ENCODE results near the gene TLR1. TPM values are rescaled to one million over a fixed set of nuclear protein-coding genes. Genes with fewer than 3 reads are reported as not detected.
"Not testable (repeated sequence)": the region's sequence is repeated elsewhere in the genome, so short reads cannot be mapped to it uniquely, and the experiment has no call there.

Gene TLR1
- total RNA-seq, 3 donors from 2014 or later (not counting 1 experiment from before 2014, with no cell fraction given), result 25.6 to 51.5 (median 30.0) TPM

DNA sequence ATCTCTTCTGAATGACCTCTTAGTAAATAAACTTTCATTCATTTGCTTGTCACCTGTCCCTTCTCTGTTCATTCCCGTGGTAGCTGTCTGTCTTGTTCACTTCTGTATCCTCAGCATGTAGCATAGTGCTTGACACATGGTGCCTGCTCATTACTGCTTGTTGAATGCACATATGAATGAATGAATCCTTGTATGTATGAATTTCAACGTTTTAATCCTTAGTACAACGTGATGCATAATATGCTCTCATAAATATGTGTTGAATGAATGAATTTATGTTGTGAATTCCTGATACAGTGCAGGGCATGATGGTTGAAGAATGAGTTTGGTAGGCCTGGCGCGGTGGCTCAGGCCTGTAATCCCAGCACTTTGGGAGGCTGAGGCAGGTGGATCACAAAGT is 24.8 kb downstream of the TLR1 start:
- Mint-ChIP-seq H3K9me3 (no peaks in the 10 kb centered on the region), H3K27ac (no peak overlapping the region), H3K36me3 (no peaks in the 10 kb centered on the region), H3K4me3 (no peak overlapping the region), H3K4me1 (peaks cover 5% of the 10 kb centered on the region in 2 donors), H3K27me3 (ENCODE audit: low read depth in 2 of 2) (peaks cover 10 to 22% of the 10 kb centered on the region in 2 donors)
- intact Hi-C loops (cut with micrococcal nuclease), result no loop called here
- H3K9me3 ChIP-seq (ENCODE audit: control insufficient read depth, insufficient read depth, low read length), result no peaks in the 10 kb centered on the region
- no peak overlapping the region for H3K27ac ChIP-seq (ENCODE audit: low read length)
- TF ChIP-seq, protein P1, sequence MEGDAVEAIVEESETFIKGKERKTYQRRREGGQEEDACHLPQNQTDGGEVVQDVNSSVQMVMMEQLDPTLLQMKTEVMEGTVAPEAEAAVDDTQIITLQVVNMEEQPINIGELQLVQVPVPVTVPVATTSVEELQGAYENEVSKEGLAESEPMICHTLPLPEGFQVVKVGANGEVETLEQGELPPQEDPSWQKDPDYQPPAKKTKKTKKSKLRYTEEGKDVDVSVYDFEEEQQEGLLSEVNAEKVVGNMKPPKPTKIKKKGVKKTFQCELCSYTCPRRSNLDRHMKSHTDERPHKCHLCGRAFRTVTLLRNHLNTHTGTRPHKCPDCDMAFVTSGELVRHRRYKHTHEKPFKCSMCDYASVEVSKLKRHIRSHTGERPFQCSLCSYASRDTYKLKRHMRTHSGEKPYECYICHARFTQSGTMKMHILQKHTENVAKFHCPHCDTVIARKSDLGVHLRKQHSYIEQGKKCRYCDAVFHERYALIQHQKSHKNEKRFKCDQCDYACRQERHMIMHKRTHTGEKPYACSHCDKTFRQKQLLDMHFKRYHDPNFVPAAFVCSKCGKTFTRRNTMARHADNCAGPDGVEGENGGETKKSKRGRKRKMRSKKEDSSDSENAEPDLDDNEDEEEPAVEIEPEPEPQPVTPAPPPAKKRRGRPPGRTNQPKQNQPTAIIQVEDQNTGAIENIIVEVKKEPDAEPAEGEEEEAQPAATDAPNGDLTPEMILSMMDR (IDR thresholded peaks at IDR 0.05), result no peak
- ATAC-seq (no peak), DNase-seq (no peak)
- H3K4me1 ChIP-seq (ENCODE audit: control insufficient read depth, insufficient read depth, low read length), result peaks cover 5% of the 10 kb centered on the region
- no peak overlapping the region for H3K4me3 ChIP-seq (ENCODE audit: low read length)
- H3K36me3 ChIP-seq (ENCODE audit: control insufficient read depth, insufficient read depth, low read length), result no peaks in the 10 kb centered on the region
- 83% methylated on average over 5 of the region's 5 CpGs for WGBS (ENCODE audit: insufficient coverage)
- no peaks in the 10 kb centered on the region for H3K27me3 ChIP-seq (ENCODE audit: control insufficient read depth, insufficient read depth, low read length)

DNA sequence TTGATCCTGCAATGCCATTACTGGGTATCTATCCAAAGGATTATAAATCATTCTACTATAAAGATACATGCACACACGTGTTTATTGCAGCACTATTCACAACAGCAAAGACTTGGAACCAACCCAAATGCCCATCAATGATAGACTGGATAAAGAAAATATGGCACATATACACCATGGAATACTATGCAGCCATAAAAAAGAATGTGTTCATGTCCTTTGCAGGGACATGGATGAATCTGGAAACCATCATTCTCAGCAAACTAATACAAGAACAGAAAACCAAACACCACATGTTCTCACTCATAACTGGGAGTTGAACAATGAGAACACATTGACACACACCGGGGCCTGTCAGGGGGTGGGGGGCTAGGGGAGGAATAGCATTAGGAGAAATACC is 26.7 kb downstream of the TLR1 start:
- peaks cover 10 to 21% of the 10 kb centered on the region in 2 donors for H3K27me3 Mint-ChIP-seq (ENCODE audit: low read depth in 2 of 2)
- H3K9me3 Mint-ChIP-seq; H3K4me3 ChIP-seq (ENCODE audit: low read length); H3K27ac Mint-ChIP-seq; H3K9me3 ChIP-seq (ENCODE audit: control insufficient read depth, insufficient read depth, low read length); H3K27ac ChIP-seq (ENCODE audit: low read length); H3K4me1 ChIP-seq (ENCODE audit: control insufficient read depth, insufficient read depth, low read length); H3K36me3 Mint-ChIP-seq; H3K27me3 ChIP-seq (ENCODE audit: control insufficient read depth, insufficient read depth, low read length); DNase-seq; ATAC-seq; H3K4me1 Mint-ChIP-seq; H3K4me3 Mint-ChIP-seq; intact Hi-C loops (cut with micrococcal nuclease); H3K36me3 ChIP-seq (ENCODE audit: control insufficient read depth, insufficient read depth, low read length): not testable (repeated sequence)
- WGBS (ENCODE audit: insufficient coverage), result 83% methylated on average over 1 of the region's 2 CpGs

DNA sequence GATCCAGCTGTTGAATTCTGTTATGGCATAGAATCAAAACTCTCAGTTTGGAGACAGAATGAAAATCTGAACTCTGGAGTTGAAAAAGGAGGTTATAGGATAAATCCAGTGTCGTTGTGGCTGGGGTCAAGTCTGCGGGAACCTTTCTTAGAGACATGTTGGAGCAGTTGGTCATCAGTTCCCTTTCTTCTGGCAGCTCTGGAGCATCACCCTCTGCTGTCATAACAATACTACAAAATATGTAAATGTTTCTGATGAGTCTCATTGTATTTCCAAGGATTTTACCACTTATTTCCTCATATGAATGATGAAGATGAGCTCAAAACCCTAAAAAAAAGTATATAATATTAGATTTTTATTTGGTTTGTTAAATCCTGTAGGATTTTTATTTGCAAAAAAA is 29.3 kb downstream of the TLR1 start:
- peaks cover 0 to 2% of the 10 kb centered on the region in 2 donors for H3K9me3 Mint-ChIP-seq
- intact Hi-C loops (cut with micrococcal nuclease), result no loop called here
- Histone ChIP-seq H3K36me3 (ENCODE audit: control insufficient read depth, insufficient read depth, low read length) (no peaks in the 10 kb centered on the region), H3K27me3 (ENCODE audit: control insufficient read depth, insufficient read depth, low read length) (no peaks in the 10 kb centered on the region), H3K9me3 (ENCODE audit: control insufficient read depth, insufficient read depth, low read length) (no peaks in the 10 kb centered on the region), H3K27ac (ENCODE audit: low read length) (no peak overlapping the region), H3K4me1 (ENCODE audit: control insufficient read depth, insufficient read depth, low read length) (no peaks in the 10 kb centered on the region), H3K4me3 (ENCODE audit: low read length) (no peak overlapping the region)
- H3K4me1 Mint-ChIP-seq, result no peaks in the 10 kb centered on the region
- WGBS (ENCODE audit: insufficient coverage), result 97% methylated on average over 2 of the region's 2 CpGs
- no peak overlapping the region for H3K4me3 Mint-ChIP-seq
- TF ChIP-seq, protein P1 (IDR thresholded peaks at IDR 0.05), result no peak
- H3K27me3 Mint-ChIP-seq (ENCODE audit: low read depth in 2 of 2), result peaks cover 14 to 16% of the 10 kb centered on the region in 2 donors
- no peaks in the 10 kb centered on the region for H3K36me3 Mint-ChIP-seq
- ATAC-seq, result no peak
- H3K27ac Mint-ChIP-seq, result no peak overlapping the region
- no peak for DNase-seq

DNA sequence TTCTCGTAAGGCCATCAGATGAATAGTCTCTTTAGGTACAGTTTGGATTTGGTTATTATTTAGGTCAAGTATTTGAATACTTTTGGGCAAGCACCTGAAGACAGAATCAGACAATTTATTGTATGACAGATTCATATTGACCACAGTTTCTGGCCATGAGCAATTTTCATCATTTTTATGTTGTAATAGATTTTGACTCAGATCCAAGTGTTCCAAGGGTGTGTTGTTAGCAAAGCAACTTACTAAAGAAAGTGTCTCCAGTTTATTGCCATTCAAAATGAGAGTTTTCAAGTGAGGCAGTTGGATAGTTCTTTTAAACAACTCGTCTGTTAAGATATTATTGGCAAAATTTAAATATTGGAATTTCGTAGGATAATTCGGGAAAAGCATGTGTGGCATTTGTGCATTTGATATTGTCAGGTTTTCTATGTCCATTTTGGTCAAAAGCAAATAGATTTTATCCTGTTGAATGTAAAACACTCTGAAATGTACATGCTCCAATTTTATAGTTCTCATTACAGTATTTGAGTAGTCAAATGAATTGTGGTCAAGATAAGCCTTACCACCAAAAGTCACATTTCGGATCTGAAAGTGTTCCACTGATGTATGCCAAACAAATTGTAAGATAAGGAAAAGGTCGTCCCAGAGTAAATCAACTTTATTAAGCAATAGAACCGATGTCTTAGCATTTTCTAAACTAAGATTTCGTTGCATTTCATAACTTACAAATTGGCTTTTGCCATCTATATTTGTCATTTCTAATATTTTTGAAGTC is 30.2 kb downstream of the TLR1 start:
- H3K9me3 ChIP-seq (ENCODE audit: control insufficient read depth, insufficient read depth, low read length), result no peaks in the 10 kb centered on the region
- no peaks in the 10 kb centered on the region for H3K36me3 Mint-ChIP-seq
- H3K4me1 ChIP-seq (ENCODE audit: control insufficient read depth, insufficient read depth, low read length), result no peaks in the 10 kb centered on the region
- TF ChIP-seq, protein P1 (IDR thresholded peaks at IDR 0.05), result no peak
- H3K27me3 ChIP-seq (ENCODE audit: control insufficient read depth, insufficient read depth, low read length), result no peaks in the 10 kb centered on the region
- no peak overlapping the region for H3K4me3 ChIP-seq (ENCODE audit: low read length)
- peaks cover 13 to 14% of the 10 kb centered on the region in 2 donors for H3K27me3 Mint-ChIP-seq (ENCODE audit: low read depth in 2 of 2)
- no peaks in the 10 kb centered on the region for H3K4me1 Mint-ChIP-seq
- ATAC-seq (no peak), DNase-seq (no peak)
- no peak overlapping the region for H3K27ac Mint-ChIP-seq
- no peak overlapping the region for H3K27ac ChIP-seq (ENCODE audit: low read length)
- H3K4me3 Mint-ChIP-seq, result no peak overlapping the region
- intact Hi-C loops (cut with micrococcal nuclease), result no loop called here
- no peaks in the 10 kb centered on the region for H3K36me3 ChIP-seq (ENCODE audit: control insufficient read depth, insufficient read depth, low read length)
- 92% methylated on average over 6 of the region's 8 CpGs for WGBS (ENCODE audit: insufficient coverage)
- peaks cover 0 to 2% of the 10 kb centered on the region in 2 donors for H3K9me3 Mint-ChIP-seq

DNA sequence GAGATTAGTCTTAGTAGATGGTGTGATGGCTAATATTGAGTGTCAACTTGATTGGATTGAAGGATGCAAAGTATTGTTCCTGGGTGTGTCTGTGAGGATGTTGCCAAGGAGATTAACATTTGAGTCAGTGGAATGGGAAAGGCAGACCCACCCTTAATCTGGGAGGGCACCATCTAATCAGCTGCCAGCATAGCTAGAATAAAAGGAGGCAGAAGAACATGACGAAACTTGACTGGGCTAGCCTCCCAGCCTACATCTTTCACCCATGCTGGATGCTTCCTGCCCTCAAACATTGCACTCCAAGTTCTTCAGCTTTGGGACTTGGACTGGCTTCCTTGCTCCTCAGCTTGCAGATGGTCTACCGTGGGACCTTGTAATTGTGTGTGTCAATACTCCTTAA is 34.3 kb downstream of the TLR1 start:
- H3K27me3 ChIP-seq (ENCODE audit: control insufficient read depth, insufficient read depth, low read length); H3K4me1 ChIP-seq (ENCODE audit: control insufficient read depth, insufficient read depth, low read length); intact Hi-C loops (cut with micrococcal nuclease); ATAC-seq; H3K4me3 Mint-ChIP-seq; H3K36me3 Mint-ChIP-seq; H3K4me1 Mint-ChIP-seq; H3K9me3 ChIP-seq (ENCODE audit: control insufficient read depth, insufficient read depth, low read length); H3K4me3 ChIP-seq (ENCODE audit: low read length); H3K9me3 Mint-ChIP-seq; H3K36me3 ChIP-seq (ENCODE audit: control insufficient read depth, insufficient read depth, low read length); H3K27me3 Mint-ChIP-seq (ENCODE audit: low read depth in 2 of 2); DNase-seq; H3K27ac ChIP-seq (ENCODE audit: low read length); H3K27ac Mint-ChIP-seq: not testable (repeated sequence)
- WGBS (ENCODE audit: insufficient coverage), result 100% methylated on average over 1 of the region's 2 CpGs

Data from natural killer cell (primary cell).